AG10803 (cell line): ENCODE data around the gene SLC4A3.

Experiments
- DNase-seq: peaks from one replicate; pipeline ENCODE4 v3.0.0; 2010; ENCODE audit warnings: low read depth
- H3K4me3 ChIP-seq: 2 replicates; pipeline ENCODE4 v1.5.1; 2011; ENCODE audit warnings: mild to moderate bottlenecking, low read length, control low read depth
- TF ChIP-seq, protein P1 (sequence below): conservative IDR thresholded peaks from 2 replicates; pipeline ENCODE4 v1.5.1; 2011; ENCODE audit warnings: mild to moderate bottlenecking, low read length, control low read depth, inconsistent platforms

SLC4A3 gene

DNA sequence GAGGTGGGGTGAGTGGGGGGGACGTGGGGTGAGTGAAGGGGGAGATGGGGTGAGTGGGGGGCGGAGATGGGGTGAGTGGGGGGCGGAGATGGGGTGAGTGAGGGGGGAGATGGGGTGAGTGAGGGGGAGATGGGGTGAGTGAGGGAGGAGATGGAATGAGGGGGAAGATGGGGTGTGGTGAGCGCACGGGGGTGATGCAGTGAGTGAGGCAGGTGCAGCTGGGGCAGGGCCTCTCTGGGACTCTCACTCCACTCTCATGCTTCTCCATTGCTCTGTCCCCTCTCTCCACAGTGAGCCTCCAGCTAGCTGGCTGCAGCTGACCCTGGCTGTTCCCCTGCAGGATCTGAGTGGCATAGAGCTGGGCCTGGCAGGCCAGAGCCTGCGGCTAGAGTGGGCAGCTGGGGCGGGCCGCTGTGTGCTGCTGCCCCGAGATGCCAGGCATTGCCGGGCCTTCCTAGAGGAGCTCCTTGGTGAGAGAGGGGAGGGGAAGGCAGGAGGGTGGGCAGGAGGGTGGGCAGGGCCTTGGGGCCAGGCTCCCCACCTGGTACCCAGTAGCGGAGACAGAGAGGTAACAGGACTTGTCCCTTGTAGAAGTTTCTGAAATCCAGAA is 13.9 kb upstream of the SLC4A3 start:
- no peak overlapping the region for H3K4me3 ChIP-seq
- DNase-seq, result no peak
- TF ChIP-seq, protein P1, sequence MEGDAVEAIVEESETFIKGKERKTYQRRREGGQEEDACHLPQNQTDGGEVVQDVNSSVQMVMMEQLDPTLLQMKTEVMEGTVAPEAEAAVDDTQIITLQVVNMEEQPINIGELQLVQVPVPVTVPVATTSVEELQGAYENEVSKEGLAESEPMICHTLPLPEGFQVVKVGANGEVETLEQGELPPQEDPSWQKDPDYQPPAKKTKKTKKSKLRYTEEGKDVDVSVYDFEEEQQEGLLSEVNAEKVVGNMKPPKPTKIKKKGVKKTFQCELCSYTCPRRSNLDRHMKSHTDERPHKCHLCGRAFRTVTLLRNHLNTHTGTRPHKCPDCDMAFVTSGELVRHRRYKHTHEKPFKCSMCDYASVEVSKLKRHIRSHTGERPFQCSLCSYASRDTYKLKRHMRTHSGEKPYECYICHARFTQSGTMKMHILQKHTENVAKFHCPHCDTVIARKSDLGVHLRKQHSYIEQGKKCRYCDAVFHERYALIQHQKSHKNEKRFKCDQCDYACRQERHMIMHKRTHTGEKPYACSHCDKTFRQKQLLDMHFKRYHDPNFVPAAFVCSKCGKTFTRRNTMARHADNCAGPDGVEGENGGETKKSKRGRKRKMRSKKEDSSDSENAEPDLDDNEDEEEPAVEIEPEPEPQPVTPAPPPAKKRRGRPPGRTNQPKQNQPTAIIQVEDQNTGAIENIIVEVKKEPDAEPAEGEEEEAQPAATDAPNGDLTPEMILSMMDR, result no peak

DNA sequence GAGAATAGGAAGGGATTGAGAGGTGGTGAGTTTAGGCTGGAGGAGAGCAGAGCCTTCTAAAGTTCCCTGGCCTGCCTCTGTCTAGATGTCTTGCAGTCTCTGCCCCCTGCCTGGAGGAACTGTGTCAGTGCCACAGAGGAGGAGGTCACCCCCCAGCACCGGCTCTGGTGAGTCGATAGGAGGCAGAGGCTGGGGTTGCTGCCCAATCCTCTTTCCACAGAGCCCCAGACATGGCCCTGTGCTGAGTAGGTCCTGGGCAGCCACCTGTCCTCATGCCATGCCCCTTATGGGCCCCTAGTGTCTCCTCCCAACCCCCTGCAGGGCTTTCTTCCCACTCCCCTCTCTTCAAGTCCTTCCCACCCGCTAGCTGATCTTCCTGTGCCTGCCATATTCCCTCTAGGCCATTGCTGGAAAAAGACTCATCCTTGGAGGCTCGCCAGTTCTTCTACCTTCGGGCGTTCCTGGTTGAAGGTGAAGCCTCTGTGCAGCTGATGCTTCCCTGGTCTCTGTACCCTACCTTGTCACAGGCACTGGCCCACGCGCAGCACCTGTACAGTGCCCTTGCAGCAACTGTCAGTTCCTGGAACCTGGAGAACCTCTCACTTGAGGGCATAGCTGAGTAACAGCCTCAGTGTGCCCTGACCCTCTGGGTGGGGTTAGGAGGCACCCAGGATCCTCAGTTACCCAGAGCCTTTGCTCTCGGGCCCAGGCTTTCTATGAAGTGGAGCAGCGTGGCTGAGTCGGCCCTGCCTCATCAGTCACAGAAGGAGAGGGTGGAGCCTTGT is 13.2 kb upstream of the SLC4A3 start:
- no peak for DNase-seq
- TF ChIP-seq, protein P1, result no peak
- no peak overlapping the region for H3K4me3 ChIP-seq

DNA sequence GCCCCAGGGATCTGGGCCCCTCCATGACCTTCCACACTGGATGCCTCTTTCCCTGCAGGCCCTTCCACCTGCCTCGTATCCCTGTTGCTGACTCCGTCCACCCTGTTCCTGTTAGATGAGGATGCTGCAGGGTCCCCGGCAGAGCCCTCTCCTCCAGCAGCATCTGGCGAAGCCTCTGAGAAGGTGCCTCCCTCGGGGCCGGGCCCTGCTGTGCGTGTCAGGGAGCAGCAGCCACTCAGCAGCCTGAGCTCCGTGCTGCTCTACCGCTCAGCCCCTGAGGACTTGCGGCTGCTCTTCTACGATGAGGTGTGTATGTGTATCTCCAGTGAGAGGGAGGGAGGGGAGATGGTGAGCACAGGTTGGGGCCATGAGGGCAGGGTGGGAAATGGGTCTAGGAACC is 12.4 kb upstream of the SLC4A3 start:
- no peak overlapping the region for H3K4me3 ChIP-seq
- DNase-seq, result no peak
- TF ChIP-seq, protein P1, result no peak

DNA sequence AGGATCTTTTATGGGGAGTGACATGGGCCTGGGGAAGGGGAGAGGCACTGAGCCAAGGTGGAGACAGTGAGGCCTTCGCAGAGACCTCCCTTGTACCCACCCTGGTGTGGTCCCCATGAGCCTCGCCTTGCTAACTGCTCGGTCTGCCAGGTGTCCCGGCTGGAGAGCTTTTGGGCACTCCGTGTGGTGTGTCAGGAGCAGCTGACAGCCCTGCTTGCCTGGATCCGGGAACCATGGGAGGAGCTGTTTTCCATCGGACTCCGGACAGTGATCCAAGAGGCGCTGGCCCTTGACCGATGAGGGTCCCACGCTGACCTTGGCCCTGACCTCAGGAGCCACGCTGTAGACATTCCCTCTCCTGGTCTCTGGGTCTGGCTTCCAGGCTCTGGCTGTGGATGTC is 11.5 kb upstream of the SLC4A3 start:
- H3K4me3 ChIP-seq, result no peak overlapping the region
- no peak for DNase-seq
- TF ChIP-seq, protein P1, result no peak

DNA sequence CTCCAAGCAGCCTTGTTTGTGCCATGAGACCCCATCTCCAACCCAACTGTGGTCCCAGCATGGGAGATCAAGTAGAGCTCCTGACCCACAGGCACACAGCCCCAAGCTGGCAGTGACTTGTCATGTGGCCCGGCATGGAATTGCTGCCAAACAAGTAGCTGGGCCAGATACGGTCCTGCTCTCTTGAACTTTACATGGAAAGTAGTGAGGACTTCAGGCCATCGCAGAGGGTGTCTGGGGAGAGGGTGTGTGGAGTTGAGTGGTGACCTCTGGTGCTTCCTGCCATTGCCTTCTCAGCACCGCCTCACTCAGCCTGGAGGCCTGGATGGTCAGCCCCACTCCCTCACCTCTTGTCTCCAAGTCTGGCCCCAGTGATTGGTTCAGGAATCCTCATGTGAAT is 10.9 kb upstream of the SLC4A3 start:
- DNase-seq, result no peak
- H3K4me3 ChIP-seq, result no peak overlapping the region
- TF ChIP-seq, protein P1, result no peak

DNA sequence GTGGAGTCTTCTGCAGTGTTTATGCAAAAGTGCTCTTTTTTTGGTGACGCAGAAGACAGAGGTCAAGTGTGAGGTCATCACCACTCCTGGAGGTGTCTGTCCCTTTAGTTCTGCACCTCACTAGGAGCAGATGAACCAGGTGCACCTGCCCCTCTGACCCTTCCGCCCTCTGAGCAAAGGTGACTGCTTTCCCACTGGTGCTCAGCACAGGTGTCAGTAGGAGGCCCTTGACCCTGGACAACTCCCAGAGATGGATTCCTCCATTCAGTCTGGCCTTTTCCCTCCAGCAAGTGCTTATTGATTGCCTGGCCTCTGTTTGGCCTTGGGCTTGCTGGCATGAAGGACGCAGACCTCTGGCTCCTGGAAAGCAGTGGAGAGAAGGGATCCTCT is 8.7 kb upstream of the SLC4A3 start:
- TF ChIP-seq, protein P1, result no peak
- no peak for DNase-seq
- H3K4me3 ChIP-seq, result no peak overlapping the region

DNA sequence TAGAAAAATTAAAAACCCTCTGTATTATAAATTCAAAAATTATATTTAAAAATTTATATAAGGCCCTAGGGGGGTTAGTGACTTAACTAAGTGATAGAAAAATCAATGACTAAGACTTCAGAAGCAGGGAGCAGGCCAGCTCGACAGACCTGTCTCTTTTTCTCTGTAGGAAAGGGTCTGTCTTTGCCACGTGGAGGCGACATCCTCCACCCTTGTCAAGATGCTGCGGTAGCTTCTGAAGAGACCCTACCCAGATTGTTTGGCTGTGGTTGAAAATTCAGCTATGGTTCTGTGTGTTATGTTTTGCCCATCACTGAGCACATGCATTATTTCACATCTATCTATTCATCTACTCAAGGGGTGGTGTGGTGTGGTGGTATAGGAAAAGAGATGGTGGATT is 8.2 kb upstream of the SLC4A3 start:
- no peak for DNase-seq
- H3K4me3 ChIP-seq, result no peak overlapping the region
- TF ChIP-seq, protein P1, result no peak
